Measurements from ENCODE around the gene SFT2D2. TPM values are rescaled to one million over a fixed set of nuclear protein-coding genes. Genes with fewer than 3 reads are reported as not detected.

Gene SFT2D2
- total RNA-seq, 1 donor from 2014 or later = 30.5 TPM

DNA sequence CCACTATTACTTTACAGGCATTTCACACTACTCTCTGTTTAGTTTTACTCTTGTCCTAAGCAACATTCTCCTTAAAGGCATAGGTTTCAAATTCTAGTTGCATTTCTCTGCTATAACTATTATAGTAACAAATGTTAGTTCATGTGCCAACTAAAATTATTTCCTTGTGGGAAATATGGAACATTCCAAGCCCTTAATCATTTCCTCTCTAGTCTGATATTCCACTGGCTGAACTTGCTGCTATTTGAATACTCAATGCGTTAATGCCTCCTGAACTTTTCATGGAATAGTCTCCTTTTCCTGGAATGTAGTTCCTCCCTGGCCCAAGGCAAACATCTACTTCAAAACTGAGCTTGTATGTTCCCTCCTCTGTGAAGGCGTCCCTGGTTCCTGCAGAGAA lies 35.6 kb downstream of the SFT2D2 start:
- H3K4me3 ChIP-seq = no peak overlapping the region
- no peak overlapping the region for H3K27ac ChIP-seq
- peaks cover 5% of the 10 kb centered on the region for H3F3A ChIP-seq (ENCODE audit: low read depth)
- no peak overlapping the region for H3K27ac Mint-ChIP-seq
- H3K4me3 Mint-ChIP-seq = no peak overlapping the region
- peaks cover 3% of the 10 kb centered on the region for H3K4me1 Mint-ChIP-seq
- H3K27me3 Mint-ChIP-seq (ENCODE audit: insufficient read depth, low read depth) = peaks cover 2% of the 10 kb centered on the region
- H3K9me3 Mint-ChIP-seq = peaks cover 20% of the 10 kb centered on the region
- peaks cover 7% of the 10 kb centered on the region for H3K9me3 ChIP-seq (ENCODE audit: low read depth)
- no peak overlapping the region for H3K9ac ChIP-seq
- H3K36me3 Mint-ChIP-seq = peaks cover 11% of the 10 kb centered on the region
- H3K36me3 ChIP-seq = no peaks in the 10 kb centered on the region
- TF ChIP-seq, protein P1, sequence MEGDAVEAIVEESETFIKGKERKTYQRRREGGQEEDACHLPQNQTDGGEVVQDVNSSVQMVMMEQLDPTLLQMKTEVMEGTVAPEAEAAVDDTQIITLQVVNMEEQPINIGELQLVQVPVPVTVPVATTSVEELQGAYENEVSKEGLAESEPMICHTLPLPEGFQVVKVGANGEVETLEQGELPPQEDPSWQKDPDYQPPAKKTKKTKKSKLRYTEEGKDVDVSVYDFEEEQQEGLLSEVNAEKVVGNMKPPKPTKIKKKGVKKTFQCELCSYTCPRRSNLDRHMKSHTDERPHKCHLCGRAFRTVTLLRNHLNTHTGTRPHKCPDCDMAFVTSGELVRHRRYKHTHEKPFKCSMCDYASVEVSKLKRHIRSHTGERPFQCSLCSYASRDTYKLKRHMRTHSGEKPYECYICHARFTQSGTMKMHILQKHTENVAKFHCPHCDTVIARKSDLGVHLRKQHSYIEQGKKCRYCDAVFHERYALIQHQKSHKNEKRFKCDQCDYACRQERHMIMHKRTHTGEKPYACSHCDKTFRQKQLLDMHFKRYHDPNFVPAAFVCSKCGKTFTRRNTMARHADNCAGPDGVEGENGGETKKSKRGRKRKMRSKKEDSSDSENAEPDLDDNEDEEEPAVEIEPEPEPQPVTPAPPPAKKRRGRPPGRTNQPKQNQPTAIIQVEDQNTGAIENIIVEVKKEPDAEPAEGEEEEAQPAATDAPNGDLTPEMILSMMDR (IDR thresholded peaks at IDR 0.05) = no peak
- TF ChIP-seq EZH2 (IDR thresholded peaks at IDR 0.05) = no peak
- TF ChIP-seq EZH2phosphoT487 (IDR thresholded peaks at IDR 0.05) = no peak
- no peak for DNase-seq (ENCODE audit: low spot score)
- peaks cover 4% of the 10 kb centered on the region for H4K20me1 ChIP-seq (ENCODE audit: low read depth)
- H3K27me3 ChIP-seq = no peaks in the 10 kb centered on the region
- H3K4me1 ChIP-seq = peaks cover 12% of the 10 kb centered on the region
- no peak overlapping the region for H2AFZ ChIP-seq (replicated peaks)
- no peaks in the 10 kb centered on the region for H3K79me2 ChIP-seq (ENCODE audit: low read depth)
- H3K4me2 ChIP-seq = no peak overlapping the region

- Mint-ChIP-seq H3K36me3 (peaks cover 6% of the 10 kb centered on the region), H3K4me1 (peaks cover 3% of the 10 kb centered on the region)
- H3K79me2 ChIP-seq (ENCODE audit: low read depth) = no peaks in the 10 kb centered on the region
These were observed 37.3 kb downstream of the SFT2D2 start for GRCh38 chr1:168263130-168263529.

GRCh38 chr1:168264296-168264695 lies 38.5 kb downstream of the SFT2D2 start:
- Mint-ChIP-seq H3K9me3 (peaks cover 5% of the 10 kb centered on the region), H3K4me3 (no peak overlapping the region), H3K4me1 (peaks cover 3% of the 10 kb centered on the region), H3K36me3 (peaks cover 4% of the 10 kb centered on the region), H3K27me3 (ENCODE audit: insufficient read depth, low read depth) (peaks cover 2% of the 10 kb centered on the region), H3K27ac (no peak overlapping the region)
- Histone ChIP-seq H3K4me3 (no peak overlapping the region), H3K4me1 (peaks cover 12% of the 10 kb centered on the region), H4K20me1 (ENCODE audit: low read depth) (peaks cover 4% of the 10 kb centered on the region), H3K4me2 (no peak overlapping the region), H3K27me3 (no peaks in the 10 kb centered on the region), H3K9me3 (ENCODE audit: low read depth) (no peaks in the 10 kb centered on the region), H3K9ac (no peak overlapping the region), H3F3A (ENCODE audit: low read depth) (peaks cover 5% of the 10 kb centered on the region), H3K27ac (no peak overlapping the region), H2AFZ (replicated peaks) (no peak overlapping the region), H3K36me3 (no peaks in the 10 kb centered on the region), H3K79me2 (ENCODE audit: low read depth) (no peaks in the 10 kb centered on the region)
- no peak for TF ChIP-seq EZH2phosphoT487 (IDR thresholded peaks at IDR 0.05)
- no peak for TF ChIP-seq EZH2 (IDR thresholded peaks at IDR 0.05)
- TF ChIP-seq, protein P1 (IDR thresholded peaks at IDR 0.05) = no peak
- no peak for DNase-seq (ENCODE audit: low spot score)

More at GRCh38 chr1:168263130-168263529, 37.3 kb downstream of the SFT2D2 start:
- H3K4me3 Mint-ChIP-seq = no peak overlapping the region
- H3F3A ChIP-seq (ENCODE audit: low read depth) = peaks cover 5% of the 10 kb centered on the region
- H3K4me2 ChIP-seq = no peak overlapping the region
- H3K4me3 ChIP-seq = no peak overlapping the region
- H3K27me3 Mint-ChIP-seq (ENCODE audit: insufficient read depth, low read depth) = peaks cover 2% of the 10 kb centered on the region
- no peaks in the 10 kb centered on the region for H3K36me3 ChIP-seq
- no peak overlapping the region for H3K9ac ChIP-seq
- peaks cover 12% of the 10 kb centered on the region for H3K4me1 ChIP-seq
- no peaks in the 10 kb centered on the region for H3K9me3 ChIP-seq (ENCODE audit: low read depth)
- peaks cover 6% of the 10 kb centered on the region for H3K9me3 Mint-ChIP-seq
- H3K27ac ChIP-seq = no peak overlapping the region
- H3K27ac Mint-ChIP-seq = no peak overlapping the region
- peaks cover 4% of the 10 kb centered on the region for H4K20me1 ChIP-seq (ENCODE audit: low read depth)
- H2AFZ ChIP-seq (replicated peaks) = no peak overlapping the region
- H3K27me3 ChIP-seq = no peaks in the 10 kb centered on the region
- no peak for TF ChIP-seq EZH2phosphoT487 (IDR thresholded peaks at IDR 0.05)
- TF ChIP-seq, protein P1 (IDR thresholded peaks at IDR 0.05) = no peak
- no peak for TF ChIP-seq EZH2 (IDR thresholded peaks at IDR 0.05)
- DNase-seq (ENCODE audit: low spot score) = no peak

Measured in neural progenitor cell (in vitro differentiated cells).